Epithelial cell of esophagus (primary cell): Measurements from ENCODE around the gene GUK1.

Experiments used
- DNase-seq: peaks from one replicate; pipeline ENCODE4 v3.0.0; 2010; ENCODE audit warnings: low read depth
- H3K4me3 ChIP-seq: 2 replicates; pipeline ENCODE4 v1.5.1; 2011; ENCODE audit warnings: mild to moderate bottlenecking, low read length, control low read depth
- CTCF ChIP-seq: IDR thresholded peaks from 2 replicates; pipeline ENCODE4 v1.5.1; 2011; ENCODE audit warnings: low read depth, mild to moderate bottlenecking, low read length, control low read depth, inconsistent platforms; ENCODE audit not compliant: insufficient read depth; ENCODE audit errors: missing control alignments

The GUK1 gene

GRCh38 chr1:228105270-228105995 is 34.6 kb upstream of the GUK1 start:
- TF ChIP-seq CTCF: no peak
- no peak overlapping the region for H3K4me3 ChIP-seq
- no peak for DNase-seq

DNA sequence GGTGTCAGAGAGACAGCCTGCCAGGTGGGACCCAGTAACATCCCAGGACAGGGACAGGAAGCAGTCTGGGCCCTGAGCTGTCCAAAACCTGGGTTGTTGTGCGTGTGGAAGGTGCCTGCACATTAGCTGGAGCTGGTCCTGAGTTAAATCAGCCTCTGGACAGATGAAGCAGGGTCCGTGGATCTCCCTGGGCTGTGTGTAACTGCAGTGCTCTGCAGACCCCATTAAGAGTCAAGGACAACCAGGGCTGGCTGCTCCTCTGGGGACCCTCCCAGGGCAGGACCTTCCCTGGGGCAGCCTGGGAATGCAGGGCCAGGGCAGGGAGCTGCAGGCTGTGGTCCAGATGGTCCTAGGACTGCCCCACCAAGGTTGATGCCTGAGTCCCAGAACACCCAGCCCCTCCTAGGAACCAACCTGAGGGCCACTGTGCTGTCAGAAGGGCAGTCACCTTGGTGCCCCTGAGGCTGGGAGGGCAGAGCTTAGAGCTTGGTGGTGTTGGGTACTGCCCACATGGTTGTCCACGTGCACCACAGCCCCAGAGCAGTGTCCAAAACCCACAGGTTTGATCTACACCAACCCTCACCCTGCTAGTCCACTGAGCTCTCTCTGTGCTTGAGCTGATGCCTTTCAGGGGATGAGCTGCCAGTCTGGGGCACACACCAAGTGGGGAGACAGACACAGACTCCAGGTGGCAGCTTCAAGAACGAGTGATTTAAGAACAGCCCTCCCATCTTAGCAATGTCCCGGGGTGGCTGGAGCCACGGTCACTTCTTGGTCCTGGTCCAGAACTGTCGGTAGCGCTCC is 33.9 kb upstream of the GUK1 start:
- no peak overlapping the region for H3K4me3 ChIP-seq
- DNase-seq: no peak
- no peak for TF ChIP-seq CTCF

GRCh38 chr1:228106800-228107054 is 33.4 kb upstream of the GUK1 start:
- no peak overlapping the region for H3K4me3 ChIP-seq
- TF ChIP-seq CTCF: no peak
- no peak for DNase-seq

- DNase-seq: no peak
- H3K4me3 ChIP-seq: no peak overlapping the region
- TF ChIP-seq CTCF: no peak
Measured at GRCh38 chr1:228107636-228108035, 32.4 kb upstream of the GUK1 start.

DNA sequence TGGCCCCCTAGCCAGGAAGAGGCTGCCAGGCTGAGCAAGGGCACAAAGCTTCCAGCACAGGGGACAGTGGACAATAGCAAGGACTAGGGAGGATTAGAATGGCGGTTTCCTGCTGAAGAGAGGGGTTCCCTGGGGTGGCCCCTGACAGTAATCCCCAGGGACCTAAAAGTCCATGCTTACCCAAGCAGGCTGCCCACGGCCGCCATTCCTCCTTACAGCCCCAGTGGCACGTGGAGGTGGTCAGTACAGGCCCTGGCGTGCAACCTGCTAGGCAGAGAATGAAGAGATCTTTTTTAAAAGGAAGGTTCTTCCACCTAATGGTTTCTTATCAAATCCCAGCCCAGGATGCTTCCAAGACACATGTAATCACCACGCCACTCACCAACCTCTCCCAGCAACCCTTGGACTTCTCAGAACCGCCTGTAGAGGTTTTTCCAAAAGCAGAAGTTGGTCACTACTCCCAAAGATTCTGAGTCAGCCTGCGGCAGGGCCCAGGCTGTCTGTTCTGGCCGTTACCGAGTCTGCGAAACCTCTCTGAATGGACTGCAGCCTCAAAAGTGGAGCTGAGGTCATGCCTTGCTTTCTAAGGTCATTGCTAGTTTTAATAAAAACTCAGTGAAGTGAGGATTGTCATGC is 31.9 kb upstream of the GUK1 start:
- no peak for TF ChIP-seq CTCF
- DNase-seq: no peak

GRCh38 chr1:228108742-228109072 is 31.4 kb upstream of the GUK1 start:
- no peak for DNase-seq
- H3K4me3 ChIP-seq: peak overlapping the region; percentile 95
- no peak for TF ChIP-seq CTCF

More for the DNA sequence above, 31.9 kb upstream of the GUK1 start:
- H3K4me3 ChIP-seq: peak overlapping the region; percentile 95
